ENCODE measurements around the gene EPHB2. TPM values are rescaled to one million over a fixed set of nuclear protein-coding genes. Genes with fewer than 3 reads are reported as not detected.

Gene EPHB2
- total and polyA plus RNA-seq, 3 donors from 2014 or later: 7.7 to 9.4 (median 8.2) TPM

DNA sequence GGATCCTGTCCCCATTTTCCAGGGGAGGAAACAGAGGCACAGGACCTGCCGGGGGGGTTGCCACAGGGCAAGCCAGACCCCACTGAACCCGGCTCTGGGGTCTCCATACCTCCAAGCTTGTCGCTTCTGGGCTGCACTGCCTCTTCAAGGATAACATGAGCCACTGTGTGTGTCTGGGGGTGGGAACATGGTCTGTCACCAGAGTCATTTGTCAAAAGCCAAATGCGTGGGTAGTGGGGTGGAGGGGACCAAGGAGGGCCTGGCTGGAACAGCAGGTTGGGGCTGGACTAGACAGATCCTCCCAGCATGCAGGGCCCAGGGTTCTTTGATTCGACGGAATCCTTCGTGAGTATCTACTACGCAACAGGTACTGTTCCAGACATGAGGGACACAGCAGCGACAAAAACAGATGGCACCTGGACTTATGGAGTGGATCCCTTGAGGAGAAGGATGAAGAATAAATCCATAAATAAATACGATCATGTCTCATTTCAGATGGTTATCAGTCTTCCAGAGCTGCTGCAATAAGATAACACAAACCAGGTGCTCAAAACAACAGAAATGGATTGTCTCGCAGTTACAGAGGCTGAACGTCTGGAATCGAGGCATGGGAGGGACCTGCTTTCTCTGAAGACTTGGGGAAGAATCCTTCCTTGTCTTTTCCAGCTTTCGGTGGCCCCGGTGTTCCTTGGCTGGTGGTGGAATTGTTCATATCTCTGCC is 28.9 kb upstream of the EPHB2 start:
- H3K36me3 ChIP-seq (ENCODE audit: low read depth, missing control alignments): no peaks in the 10 kb centered on the region
- H3K4me3 ChIP-seq: no peak overlapping the region
- intact Hi-C loops (cut with DNase I; ENCODE audit: low total_unique reads): no loop called here
- WGBS, 2 donors: 91% methylated on average over 15 of the region's 15 CpGs
- no peak for DNase-seq
- no peaks in the 10 kb centered on the region for H3K27me3 ChIP-seq
- peaks cover 14% of the 10 kb centered on the region for H3K4me1 ChIP-seq
- H3K9me3 ChIP-seq: no peaks in the 10 kb centered on the region
- TF ChIP-seq, protein P1, sequence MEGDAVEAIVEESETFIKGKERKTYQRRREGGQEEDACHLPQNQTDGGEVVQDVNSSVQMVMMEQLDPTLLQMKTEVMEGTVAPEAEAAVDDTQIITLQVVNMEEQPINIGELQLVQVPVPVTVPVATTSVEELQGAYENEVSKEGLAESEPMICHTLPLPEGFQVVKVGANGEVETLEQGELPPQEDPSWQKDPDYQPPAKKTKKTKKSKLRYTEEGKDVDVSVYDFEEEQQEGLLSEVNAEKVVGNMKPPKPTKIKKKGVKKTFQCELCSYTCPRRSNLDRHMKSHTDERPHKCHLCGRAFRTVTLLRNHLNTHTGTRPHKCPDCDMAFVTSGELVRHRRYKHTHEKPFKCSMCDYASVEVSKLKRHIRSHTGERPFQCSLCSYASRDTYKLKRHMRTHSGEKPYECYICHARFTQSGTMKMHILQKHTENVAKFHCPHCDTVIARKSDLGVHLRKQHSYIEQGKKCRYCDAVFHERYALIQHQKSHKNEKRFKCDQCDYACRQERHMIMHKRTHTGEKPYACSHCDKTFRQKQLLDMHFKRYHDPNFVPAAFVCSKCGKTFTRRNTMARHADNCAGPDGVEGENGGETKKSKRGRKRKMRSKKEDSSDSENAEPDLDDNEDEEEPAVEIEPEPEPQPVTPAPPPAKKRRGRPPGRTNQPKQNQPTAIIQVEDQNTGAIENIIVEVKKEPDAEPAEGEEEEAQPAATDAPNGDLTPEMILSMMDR (IDR thresholded peaks at IDR 0.05): no peak
- no peak for TF ChIP-seq POLR2A (IDR thresholded peaks at IDR 0.05)
- H3K27ac ChIP-seq: no peak overlapping the region

- Histone ChIP-seq H3K9me3 (no peaks in the 10 kb centered on the region), H3K4me3 (no peak overlapping the region), H3K4me1 (peaks cover 14% of the 10 kb centered on the region), H3K36me3 (ENCODE audit: low read depth, missing control alignments) (no peaks in the 10 kb centered on the region), H3K27me3 (no peaks in the 10 kb centered on the region), H3K27ac (no peak overlapping the region)
- 94% methylated on average over 1 of the region's 1 CpG for WGBS, 2 donors
- intact Hi-C loops (cut with DNase I; ENCODE audit: low total_unique reads): no loop called here
- no peak for DNase-seq
- no peak for TF ChIP-seq POLR2A (IDR thresholded peaks at IDR 0.05)
- TF ChIP-seq, protein P1 (IDR thresholded peaks at IDR 0.05): no peak
Measured at GRCh38 chr1:22683547-22683946, 27.1 kb upstream of the EPHB2 start.

DNA sequence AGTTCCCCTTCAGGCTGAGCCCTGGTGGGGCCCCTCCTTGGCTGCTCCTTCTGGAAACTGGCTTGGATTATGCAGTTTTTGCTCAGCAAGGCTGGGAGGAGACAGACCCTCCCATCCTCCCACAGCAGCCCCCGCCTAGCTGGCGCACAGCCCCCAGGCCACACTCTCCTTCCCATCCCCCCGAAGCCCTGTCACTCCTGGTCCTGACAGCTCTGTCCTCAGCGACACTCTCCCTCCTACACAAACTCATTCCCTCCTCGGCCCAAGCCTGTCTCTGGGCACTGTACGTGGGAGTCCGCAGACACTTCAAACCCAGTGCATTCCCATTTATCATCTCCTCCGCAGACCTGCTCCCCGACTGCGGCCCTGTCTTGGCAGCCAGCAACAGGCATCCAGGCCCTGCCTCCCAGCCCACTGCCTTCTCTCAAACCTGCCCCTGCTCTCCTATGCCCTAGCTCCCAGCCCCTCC is 25.0 kb upstream of the EPHB2 start:
- intact Hi-C loops (cut with DNase I; ENCODE audit: low total_unique reads): no loop called here
- no peak for TF ChIP-seq POLR2A (IDR thresholded peaks at IDR 0.05)
- TF ChIP-seq, protein P1 (IDR thresholded peaks at IDR 0.05): no peak
- 39 to 49% methylated on average over 10 of the region's 10 CpGs for whole genome bisulfite sequencing, 2 donors
- Histone ChIP-seq H3K4me3 (no peak overlapping the region), H3K4me1 (peaks cover 14% of the 10 kb centered on the region), H3K9me3 (no peaks in the 10 kb centered on the region), H3K36me3 (ENCODE audit: low read depth, missing control alignments) (no peaks in the 10 kb centered on the region), H3K27me3 (no peaks in the 10 kb centered on the region), H3K27ac (no peak overlapping the region)
- DNase-seq: peak; percentile 51

- H3K27ac ChIP-seq: no peak overlapping the region
- H3K27me3 ChIP-seq: no peaks in the 10 kb centered on the region
- no peaks in the 10 kb centered on the region for H3K36me3 ChIP-seq (ENCODE audit: low read depth, missing control alignments)
- H3K4me3 ChIP-seq: no peak overlapping the region
- H3K9me3 ChIP-seq: no peaks in the 10 kb centered on the region
- peaks cover 14% of the 10 kb centered on the region for H3K4me1 ChIP-seq
- intact Hi-C loops (cut with DNase I; ENCODE audit: low total_unique reads): no loop called here
- DNase-seq: no peak
- WGBS, 2 donors: 89 to 100% methylated on average over 2 of the region's 2 CpGs
- no peak for TF ChIP-seq POLR2A (IDR thresholded peaks at IDR 0.05)
- TF ChIP-seq, protein P1 (IDR thresholded peaks at IDR 0.05): no peak
Measured at GRCh38 chr1:22687191-22687590, 23.4 kb upstream of the EPHB2 start.

- intact Hi-C loops (cut with DNase I; ENCODE audit: low total_unique reads): no loop called here
- H3K4me3 ChIP-seq: no peak overlapping the region
- peaks cover 14% of the 10 kb centered on the region for H3K4me1 ChIP-seq
- no peaks in the 10 kb centered on the region for H3K27me3 ChIP-seq
- no peak overlapping the region for H3K27ac ChIP-seq
- H3K36me3 ChIP-seq (ENCODE audit: low read depth, missing control alignments): no peaks in the 10 kb centered on the region
- no peaks in the 10 kb centered on the region for H3K9me3 ChIP-seq
- TF ChIP-seq POLR2A (IDR thresholded peaks at IDR 0.05): no peak
- TF ChIP-seq, protein P1 (IDR thresholded peaks at IDR 0.05): no peak
- no peak for DNase-seq
Measured at GRCh38 chr1:22688466-22688865, 22.2 kb upstream of the EPHB2 start.

All from testis (tissue), 3 donors.